OCI-M2 (cell line): ENCODE results near the gene EIF3K.

ENCODE experiments used
- DNase-seq: peaks from one replicate; lab custom pipeline; 2025; ENCODE audit not compliant: unreplicated experiment; lab: John Stamatoyannopoulos, UW

Gene EIF3K

DNA sequence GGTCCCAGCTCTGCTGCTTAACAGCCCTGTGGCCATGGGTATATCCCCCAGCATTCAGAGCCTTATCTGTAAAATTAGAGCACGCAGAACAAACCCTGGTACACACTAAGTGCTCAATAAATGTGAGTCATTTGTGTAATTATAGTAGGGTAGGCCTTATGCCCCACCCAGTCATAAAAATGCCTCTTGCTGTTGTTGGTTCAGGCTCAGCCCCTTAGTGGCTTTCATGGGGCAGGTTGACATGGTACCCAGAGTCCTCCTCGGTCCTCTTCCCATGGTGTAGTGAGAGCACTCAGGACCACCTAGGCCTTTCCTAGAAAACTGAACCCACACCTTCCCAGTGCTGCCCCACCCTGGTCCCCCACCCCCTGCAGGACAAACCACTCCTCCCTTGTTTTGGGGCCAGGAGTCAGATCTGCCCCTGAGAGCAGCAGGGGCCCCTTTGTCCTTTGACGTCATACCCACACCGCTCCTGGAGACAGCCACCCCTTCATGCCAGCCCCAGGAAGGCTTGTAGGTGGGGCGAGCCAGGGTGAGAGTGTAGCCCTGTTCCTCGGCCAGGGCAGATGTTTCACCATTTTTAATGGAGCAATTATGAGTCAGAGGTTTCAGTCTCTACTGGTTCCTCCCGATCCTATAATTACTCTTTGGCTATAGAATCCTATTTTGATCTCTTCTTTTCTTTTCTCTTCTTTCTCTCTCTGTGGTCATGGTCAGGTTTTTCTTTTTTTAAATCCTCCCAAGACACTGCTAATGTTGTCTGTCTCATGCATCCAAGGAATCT is 65.3 kb downstream of the EIF3K start:
- DNase-seq = no peak

DNA sequence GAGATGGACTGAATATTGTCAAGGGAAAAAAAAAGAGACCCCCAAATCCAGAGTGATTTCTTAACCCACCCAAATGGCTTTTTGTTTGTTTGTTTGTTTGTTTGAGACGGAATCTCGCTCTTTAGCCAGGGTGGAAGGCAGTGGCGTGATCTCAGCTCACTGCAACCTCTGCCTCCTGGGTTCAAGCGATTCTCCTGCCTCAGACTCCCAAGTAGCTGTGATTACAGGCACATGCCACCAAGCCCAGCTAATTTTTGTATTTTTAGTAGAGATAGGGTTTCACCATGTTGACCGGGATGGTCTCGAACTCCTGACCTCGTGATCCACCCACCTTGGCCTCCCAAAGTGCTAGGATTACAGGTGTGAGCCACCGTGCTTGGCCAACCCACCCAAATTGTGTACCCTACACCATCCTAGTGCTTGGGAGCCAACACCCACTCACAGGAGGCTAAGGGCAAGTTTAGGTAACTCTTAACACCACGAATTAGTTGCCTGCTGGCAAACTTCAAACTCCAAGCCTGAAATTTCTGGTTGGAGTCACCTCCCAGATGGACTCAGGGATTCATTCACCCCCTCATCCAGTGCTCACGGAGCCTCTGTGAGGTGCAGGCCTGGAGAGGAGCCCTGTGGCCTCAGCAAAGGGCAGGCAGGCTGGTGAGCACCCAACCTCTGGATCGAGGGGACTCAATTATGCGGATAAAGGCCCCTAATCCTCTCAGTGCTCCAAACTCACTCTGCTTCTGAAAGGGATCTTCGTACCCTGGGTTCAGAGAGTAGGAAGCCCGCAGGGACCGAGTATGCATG is 66.1 kb downstream of the EIF3K start:
- DNase-seq = no peak

DNA sequence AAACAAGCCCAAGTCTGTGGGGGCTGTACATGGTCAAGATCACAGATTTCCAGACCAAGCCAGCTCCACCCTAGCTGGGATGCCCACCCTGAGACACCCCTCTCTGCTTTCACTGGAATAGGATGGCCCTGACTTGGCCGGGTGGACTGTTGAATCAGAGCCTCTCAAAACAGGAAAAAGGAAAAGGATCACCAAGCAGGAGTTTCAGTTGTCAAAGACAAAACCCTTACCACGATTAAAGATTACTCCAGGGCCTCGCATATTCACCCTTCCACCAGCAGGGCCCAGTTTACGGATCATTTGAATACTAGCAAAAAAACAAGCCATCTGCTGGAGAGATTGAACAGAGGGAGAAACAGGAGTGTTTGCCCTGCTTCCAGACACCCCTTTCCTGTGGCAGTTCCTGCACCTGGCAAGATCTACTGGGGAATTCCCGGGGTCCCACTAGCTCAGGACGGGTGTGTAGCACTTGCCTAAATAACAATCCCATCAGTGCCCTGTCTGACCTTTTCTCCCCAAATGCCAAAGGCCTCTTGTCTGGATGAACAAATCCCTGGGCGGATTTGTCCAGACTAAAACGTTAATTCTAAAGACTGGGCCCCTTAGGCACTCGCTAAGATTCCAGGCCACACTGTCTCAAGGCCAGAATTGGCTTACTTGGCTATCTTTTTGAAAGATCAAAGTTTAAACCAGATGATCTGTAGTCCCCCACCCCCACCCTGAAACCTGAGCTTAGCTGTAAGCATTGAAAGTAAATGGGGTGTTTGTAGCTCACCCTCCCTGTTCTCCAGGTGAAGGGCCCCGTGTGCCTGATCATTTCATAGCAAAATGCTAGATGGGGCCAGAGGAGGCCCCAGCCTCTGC is 66.9 kb downstream of the EIF3K start:
- DNase-seq = no peak

DNA sequence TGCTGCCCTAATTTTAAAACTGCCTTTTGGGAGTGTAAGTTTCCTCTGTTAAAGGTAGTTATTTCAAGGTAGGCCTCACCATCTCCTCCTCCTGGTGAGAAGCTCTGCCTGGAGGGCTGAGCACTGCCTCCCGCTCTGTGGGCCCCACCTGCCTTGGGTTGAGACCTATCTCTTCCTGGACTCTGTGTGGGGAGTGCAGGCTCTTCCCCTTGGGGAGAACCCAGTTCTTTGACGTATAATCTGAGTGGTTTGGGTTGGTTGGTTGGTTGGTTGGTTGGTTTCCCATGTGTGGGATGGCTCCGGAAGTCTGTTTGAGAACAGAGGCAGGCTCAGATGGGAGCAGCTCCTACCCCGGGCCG is 67.5 kb downstream of the EIF3K start:
- DNase-seq = no peak
